Stimulated activated CD8-positive, alpha-beta memory T cell treated with anti-CD3 and anti-CD28 coated beads, Interleukin-2, amount 100 ng/mL, for 1 hour (primary cell): ENCODE data around the gene PPP2R3C.
"Not testable (repeated sequence)": the region's sequence is repeated elsewhere in the genome, so short reads cannot be mapped to it uniquely, and the experiment has no call there.

ENCODE experiments used
- DNase-seq, 2 donors: peaks; one replicate each; pipeline ENCODE4 v3.0.0-alpha.2; 2020; ENCODE audit warnings: low read depth in 2 of 2

PPP2R3C gene

DNA sequence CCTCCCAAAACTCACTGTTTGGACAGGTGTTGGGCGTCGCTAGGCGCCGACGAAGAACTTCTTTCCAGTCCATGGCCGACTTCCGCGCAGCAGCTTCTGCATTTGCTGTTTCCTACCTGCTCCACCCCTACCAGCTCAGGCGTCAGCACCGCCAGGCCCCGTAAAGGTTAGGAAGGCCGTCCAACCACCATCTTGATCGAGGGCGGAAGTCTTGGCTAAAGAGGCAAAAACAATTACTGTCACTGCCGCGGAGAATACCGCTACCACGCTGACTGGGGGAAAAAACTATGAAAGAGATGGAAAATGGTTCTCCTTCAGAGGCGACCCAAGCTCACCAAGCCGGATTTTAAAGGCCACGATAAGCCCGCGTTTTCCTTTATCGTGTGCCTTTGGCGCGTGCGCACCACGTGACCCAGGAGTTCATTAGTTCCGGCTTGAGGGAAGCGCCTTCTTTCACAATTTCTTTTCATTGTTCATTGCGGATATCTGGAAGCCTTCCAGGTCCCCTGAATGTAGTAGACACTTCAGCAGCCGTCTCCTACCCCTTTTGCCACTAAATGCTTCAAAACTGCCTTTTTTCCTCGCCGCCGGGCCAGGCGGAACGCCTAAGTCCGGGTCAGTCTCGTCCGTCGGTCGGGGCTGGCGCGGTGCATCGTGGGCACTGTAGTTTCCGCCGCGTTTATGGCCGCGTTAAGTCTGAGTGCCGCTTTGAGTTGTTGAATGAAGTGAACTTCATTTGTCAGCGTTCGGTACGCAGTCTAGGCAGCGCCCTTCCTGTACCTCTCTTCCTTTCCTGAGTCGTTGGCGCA is at the start of gene PPP2R3C, which contains the start of gene PRORP:
TSS of gene PPP2R3C (minus strand) at position 104 of the 809 bp plus-strand sequence. CDS start at position 73, 31 bp downstream.
TSS of gene PRORP (plus strand) at position 666 of the 809 bp plus-strand sequence. CDS start 694 bp downstream, outside the sequence.
- peak; percentile 72 to 73 for DNase-seq

- no peak for DNase-seq
Measured at GRCh38 chr14:35167496-35167895, 45.7 kb upstream of the PPP2R3C start.

- DNase-seq = no peak
Measured at GRCh38 chr14:35164849-35165248, 43.1 kb upstream of the PPP2R3C start.

DNA sequence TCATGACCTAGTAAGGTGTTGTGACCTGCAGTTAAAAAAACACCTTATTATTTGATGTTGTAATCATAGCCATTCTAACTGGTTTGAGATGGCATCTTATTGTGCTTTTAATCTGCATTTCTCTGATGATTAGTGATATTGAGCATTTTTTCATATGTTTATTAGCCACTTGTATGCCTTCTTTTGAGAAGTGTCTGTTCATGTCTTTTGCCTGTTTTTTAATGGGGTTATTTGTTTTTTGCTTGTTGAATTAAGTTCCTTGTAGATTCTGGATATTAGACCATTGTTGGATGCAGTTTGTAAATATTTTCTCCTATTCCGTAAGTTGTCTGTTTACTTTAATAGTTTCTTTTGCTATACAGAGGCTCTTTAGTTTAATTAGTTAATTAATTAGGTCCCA is 41.6 kb upstream of the PPP2R3C start:
- no peak for DNase-seq

DNA sequence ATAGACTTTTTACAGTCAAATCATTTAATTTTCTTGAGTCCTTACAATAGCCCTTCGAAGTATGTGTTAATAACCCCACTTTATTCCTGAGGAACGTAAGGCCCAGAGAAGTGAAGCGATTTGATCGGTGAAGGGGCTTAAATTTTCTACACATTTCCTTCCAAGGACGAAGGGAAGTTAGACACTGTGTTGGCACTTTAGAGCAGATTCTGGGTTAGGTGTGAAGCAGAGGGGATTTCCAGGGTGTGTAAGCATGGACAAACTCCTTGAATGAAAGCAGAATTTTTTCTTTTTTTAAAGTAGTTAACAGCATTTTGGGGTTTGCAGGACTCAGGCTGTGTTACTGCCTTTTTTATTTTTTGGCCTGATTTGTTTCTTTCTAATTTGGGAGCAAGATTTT is 39.4 kb upstream of the PPP2R3C start:
- peak in 1 of 2 donors; percentile 1 for DNase-seq

DNA sequence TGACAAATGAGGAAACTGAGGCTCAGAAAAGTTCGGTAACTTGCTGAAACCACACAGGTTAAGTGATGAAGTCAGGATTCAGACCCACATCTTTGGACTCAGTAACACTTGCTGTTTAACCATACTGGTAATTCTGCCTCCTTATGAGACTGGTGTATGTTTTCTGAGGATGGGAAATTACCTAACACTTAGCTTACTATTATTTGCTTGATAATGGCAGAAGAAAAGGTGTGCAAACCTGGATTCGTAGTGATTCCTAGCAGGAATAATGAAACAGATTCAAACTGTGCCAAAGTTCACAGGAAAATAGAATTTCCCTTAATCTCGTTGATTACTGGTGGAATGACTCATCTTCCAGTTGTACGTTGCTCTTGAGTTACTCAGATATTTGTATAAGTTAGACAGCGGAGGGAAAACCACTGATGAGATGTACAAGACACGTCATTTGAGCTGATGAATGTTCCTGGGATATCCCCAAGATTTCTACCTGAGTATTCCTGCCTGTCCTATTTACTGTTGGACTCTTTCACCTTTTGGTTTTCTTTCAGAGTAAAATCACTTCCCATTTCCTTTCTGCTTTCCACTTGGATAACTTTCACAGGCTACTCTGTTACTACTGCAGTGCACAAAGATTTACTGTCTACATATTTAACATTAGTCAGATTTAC is 38.1 kb upstream of the PPP2R3C start:
- no peak for DNase-seq

GRCh38 chr14:35158951-35159653 is 37.3 kb upstream of the PPP2R3C start:
- no peak for DNase-seq

GRCh38 chr14:35158491-35158890 is 36.7 kb upstream of the PPP2R3C start:
- no peak for DNase-seq

DNA sequence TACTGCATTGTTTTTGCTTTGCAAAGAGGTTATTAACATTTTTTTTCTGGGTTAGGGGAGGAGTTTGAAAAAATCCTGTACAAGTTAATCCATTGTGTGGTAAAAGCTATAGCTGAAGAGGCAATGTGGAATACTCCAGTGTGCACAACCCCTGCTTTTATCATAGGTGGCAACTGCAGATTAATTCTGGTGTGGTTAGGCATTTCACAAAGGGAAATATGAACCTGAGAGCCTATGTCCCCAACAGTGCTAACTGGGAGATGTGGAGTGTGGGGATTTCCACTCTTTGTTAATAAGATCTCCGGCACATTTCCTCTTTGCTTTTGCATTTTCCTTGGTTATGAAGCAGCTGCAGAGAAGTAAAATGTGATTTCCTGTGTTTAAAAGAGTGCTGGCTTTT is 34.2 kb upstream of the PPP2R3C start:
- DNase-seq = no peak

- DNase-seq = no peak
Measured at GRCh38 chr14:35154016-35154415, 32.2 kb upstream of the PPP2R3C start.

DNA sequence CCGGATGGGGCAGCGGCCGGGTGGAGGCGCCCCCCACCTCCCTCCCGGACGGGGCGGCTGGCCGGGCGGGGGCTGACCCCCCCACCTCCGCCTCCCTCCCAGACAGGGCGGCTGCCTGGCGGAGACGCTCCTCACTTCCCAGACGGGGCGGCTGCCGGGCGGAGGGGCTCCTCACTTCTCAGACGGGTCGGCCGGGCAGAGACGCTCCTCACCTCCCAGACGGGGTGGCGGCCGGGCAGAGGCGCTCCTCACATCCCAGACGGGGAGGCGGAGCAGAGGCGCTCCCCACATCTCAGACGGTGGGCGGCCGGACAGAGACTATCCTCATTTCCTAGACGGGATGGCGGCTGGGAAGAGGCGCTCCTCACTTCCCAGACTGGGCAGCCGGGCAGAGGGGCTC is 30.7 kb upstream of the PPP2R3C start:
- DNase-seq = not testable (repeated sequence)

- DNase-seq = no peak
Measured at GRCh38 chr14:35149239-35149638, 27.4 kb upstream of the PPP2R3C start.

DNA sequence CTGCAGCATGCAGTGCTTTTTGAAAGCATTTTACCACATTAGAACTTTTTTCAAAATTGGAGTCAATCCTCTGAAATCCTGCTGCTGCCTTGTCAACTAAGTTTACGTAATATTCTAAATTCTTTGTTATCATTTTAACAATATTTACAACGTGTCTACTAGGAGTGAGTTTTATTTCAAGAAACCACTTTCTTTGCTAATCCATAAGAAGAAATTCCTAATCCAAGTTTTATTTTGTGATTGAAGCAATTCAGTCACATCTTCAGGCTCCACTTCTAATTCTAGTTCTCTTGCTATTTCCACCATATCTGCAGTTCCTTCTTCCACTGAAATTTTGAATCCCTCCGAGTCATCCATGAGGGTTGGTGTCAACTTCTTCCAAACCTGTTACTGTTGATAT is 25.9 kb upstream of the PPP2R3C start:
- DNase-seq = no peak

- no peak for DNase-seq
Measured at GRCh38 chr14:35147186-35147585, 25.4 kb upstream of the PPP2R3C start.

GRCh38 chr14:35146711-35147149 is 24.9 kb upstream of the PPP2R3C start:
- no peak for DNase-seq

GRCh38 chr14:35144029-35144428 is 22.2 kb upstream of the PPP2R3C start:
- no peak for DNase-seq

- no peak for DNase-seq
Measured at GRCh38 chr14:35140718-35141581, 19.2 kb upstream of the PPP2R3C start.

DNA sequence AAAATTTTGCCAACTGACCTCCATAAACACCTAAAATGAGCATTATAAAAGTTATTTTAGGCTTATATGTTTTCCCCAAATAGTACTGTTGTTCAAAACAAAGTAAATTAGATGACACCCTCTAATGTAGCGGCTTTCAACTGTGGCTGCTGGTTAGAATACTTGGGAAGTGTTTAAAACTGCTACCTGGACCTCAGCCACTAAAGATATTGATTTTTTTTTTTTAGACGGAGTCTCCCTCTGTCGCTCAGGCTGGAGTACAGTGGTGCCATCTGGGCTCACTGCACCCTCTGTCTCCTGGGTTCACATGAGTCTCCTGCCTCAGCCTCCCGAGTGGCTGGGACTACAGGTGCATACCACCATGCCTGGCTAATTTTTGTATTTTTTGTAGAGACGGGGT is 16.8 kb upstream of the PPP2R3C start:
- no peak for DNase-seq

DNA sequence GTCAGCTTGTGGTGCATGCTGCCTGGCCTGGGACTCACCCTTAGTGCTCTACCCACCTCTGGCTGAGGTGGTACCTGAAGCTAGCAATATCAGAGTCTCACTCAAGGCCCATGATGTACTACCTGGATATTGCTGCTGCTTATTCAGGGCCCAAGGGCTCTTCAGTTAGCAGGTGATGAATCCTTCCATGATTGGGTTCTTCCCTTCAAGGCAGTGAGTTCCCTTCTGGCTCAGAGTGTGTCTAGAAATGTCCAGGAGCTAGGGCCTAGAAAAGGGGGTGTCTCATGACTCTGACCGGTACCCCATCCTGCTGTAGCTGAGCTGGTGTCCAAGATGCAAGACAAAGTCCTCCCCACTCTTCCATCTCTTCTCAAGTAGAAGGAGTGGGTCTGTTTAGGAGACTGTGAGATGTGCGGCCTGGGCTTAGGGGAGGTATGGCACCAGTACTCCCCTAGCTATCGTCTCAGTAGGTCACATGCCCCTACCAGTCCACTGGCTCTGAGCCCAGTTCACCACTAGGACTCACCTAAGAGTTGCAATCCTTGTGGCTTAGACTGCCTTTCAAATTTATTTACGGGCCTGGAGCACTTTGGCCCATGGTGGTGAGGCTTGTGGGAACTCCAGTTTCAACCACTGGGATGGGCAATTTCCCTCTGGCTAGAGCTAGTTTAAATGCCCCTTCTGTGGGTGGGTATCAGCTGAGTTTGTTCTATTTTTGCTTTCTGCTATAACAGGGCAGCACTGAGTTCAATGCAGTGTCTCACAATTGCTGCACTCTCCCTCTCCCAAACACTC is 12.7 kb upstream of the PPP2R3C start:
- DNase-seq = no peak

DNA sequence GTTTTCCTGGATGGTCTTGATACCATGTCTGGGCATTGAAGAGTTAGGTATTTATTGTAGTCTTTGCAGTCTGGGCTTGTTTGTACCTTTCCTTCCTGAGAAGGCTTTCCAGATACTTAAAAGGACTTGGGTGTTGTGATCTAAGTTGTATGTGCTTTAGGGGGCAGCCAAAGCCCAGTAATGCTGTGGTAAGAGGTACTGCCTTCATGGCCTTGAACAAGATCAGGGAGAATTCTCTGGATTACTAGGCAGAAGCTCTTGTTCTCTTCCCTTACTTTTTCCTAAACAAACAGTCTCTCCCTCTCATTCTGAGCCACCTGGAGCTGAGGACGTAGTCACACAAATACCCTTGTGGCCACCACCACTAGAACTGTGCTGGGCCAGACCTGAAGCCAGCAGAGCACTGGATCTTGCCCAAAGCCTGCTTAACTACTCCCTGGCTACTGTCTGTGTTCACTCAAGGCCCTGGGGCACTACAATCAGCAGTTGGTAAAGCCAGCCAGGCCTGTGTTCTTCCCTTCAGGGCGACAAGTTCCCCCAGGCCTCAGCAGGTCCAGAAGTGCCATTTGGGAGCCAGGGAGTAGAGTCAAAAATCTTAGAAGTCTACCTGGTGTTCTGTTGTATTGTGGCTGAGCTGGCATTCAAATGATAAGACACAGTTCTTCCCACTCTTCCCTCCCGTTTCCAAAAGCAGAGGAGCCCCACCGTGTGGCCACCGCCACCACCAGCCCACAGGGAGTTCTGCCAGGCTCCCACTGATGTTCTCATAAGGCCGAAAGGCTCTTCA is 11.9 kb upstream of the PPP2R3C start:
- DNase-seq = no peak
